ENCODE results near the gene PPM1H.
"Not testable (repeated sequence)": the region's sequence is repeated elsewhere in the genome, so short reads cannot be mapped to it uniquely, and the experiment has no call there.

GRCh38 chr12:62965242-62965641, 30.3 kb upstream of the PPM1H start:
- not testable (repeated sequence) for TF ChIP-seq CTCF (tag by site-specific recombination; IDR thresholded peaks at IDR 0.05); GLI2 (tag by site-specific recombination; IDR thresholded peaks at IDR 0.05; ENCODE audit: borderline replicate concordance, low read depth); REST (tag by site-specific recombination; IDR thresholded peaks at IDR 0.05); ZBTB26 (tag by site-specific recombination; optimal IDR thresholded peaks at IDR 0.05); ZFHX2 (tag by site-specific recombination; conservative IDR thresholded peaks at IDR 0.05); ZBTB49 (tag by site-specific recombination; IDR thresholded peaks at IDR 0.05; ENCODE audit: low read depth)
- TF ChIP-seq, protein P1, sequence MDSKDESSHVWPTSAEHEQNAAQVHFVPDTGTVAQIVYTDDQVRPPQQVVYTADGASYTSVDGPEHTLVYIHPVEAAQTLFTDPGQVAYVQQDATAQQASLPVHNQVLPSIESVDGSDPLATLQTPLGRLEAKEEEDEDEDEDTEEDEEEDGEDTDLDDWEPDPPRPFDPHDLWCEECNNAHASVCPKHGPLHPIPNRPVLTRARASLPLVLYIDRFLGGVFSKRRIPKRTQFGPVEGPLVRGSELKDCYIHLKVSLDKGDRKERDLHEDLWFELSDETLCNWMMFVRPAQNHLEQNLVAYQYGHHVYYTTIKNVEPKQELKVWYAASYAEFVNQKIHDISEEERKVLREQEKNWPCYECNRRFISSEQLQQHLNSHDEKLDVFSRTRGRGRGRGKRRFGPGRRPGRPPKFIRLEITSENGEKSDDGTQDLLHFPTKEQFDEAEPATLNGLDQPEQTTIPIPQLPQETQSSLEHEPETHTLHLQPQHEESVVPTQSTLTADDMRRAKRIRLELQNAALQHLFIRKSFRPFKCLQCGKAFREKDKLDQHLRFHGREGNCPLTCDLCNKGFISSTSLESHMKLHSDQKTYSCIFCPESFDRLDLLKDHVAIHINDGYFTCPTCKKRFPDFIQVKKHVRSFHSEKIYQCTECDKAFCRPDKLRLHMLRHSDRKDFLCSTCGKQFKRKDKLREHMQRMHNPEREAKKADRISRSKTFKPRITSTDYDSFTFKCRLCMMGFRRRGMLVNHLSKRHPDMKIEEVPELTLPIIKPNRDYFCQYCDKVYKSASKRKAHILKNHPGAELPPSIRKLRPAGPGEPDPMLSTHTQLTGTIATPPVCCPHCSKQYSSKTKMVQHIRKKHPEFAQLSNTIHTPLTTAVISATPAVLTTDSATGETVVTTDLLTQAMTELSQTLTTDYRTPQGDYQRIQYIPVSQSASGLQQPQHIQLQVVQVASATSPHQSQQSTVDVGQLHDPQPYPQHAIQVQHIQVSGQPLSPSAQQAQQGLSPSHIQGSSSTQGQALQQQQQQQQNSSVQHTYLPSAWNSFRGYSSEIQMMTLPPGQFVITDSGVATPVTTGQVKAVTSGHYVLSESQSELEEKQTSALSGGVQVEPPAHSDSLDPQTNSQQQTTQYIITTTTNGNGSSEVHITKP (tag by site-specific recombination; IDR thresholded peaks at IDR 0.05) = not testable (repeated sequence)
